Epithelial cell of prostate (primary cell): Measurements from ENCODE around the gene CLCNKB.
"Not testable (repeated sequence)": the region's sequence is repeated elsewhere in the genome, so short reads cannot be mapped to it uniquely, and the experiment has no call there.

Experiments
- DNase-seq: peaks from one replicate; pipeline ENCODE4 v3.0.0-alpha.2; 2011; ENCODE audit warnings: low read depth, low spot score
- H3K27ac ChIP-seq: fragments of 450-650 bp; 2 replicates; pipeline ENCODE4 v1.5.1; 2017; ENCODE audit warnings: mild to moderate bottlenecking

CLCNKB gene

GRCh38 chr1:16014509-16015482 is 28.8 kb upstream of the CLCNKB start:
- no peak for DNase-seq
- no peak overlapping the region for H3K27ac ChIP-seq

- no peak overlapping the region for H3K27ac ChIP-seq
- DNase-seq, result no peak
Observed at GRCh38 chr1:16015491-16015890, 28.1 kb upstream of the CLCNKB start.

- no peak overlapping the region for H3K27ac ChIP-seq
- DNase-seq, result no peak
Observed at GRCh38 chr1:16015960-16016901, 27.4 kb upstream of the CLCNKB start.

- no peak overlapping the region for H3K27ac ChIP-seq
- no peak for DNase-seq
Observed at GRCh38 chr1:16017076-16017460, 26.5 kb upstream of the CLCNKB start.

- no peak for DNase-seq
- no peak within 1 kb of the TSS for H3K27ac ChIP-seq
Observed at GRCh38 chr1:16017461-16018303, 25.9 kb upstream of the CLCNKB start, which contains the start of gene HSPB7. TSS of gene HSPB7 (minus strand) at chr1:16018043. CDS start at chr1:16017963, 80 bp downstream.

- no peak for DNase-seq
- H3K27ac ChIP-seq, result no peak overlapping the region
Observed at GRCh38 chr1:16018308-16018707, 25.3 kb upstream of the CLCNKB start.

- no peak overlapping the region for H3K27ac ChIP-seq
- no peak for DNase-seq
Observed at GRCh38 chr1:16018749-16019643, 24.6 kb upstream of the CLCNKB start.

- no peak overlapping the region for H3K27ac ChIP-seq
Observed at GRCh38 chr1:16019644-16020277, 23.8 kb upstream of the CLCNKB start.

GRCh38 chr1:16020325-16020724 is 23.3 kb upstream of the CLCNKB start:
- H3K27ac ChIP-seq, result no peak overlapping the region

More at GRCh38 chr1:16019644-16020277, 23.8 kb upstream of the CLCNKB start:
- DNase-seq, result no peak

GRCh38 chr1:16020878-16021277 is 22.7 kb upstream of the CLCNKB start:
- not testable (repeated sequence) for H3K27ac ChIP-seq, DNase-seq

More at GRCh38 chr1:16020325-16020724, 23.3 kb upstream of the CLCNKB start:
- DNase-seq, result no peak

- H3K27ac ChIP-seq, result no peak within 1 kb of the TSS
- no peak for DNase-seq
Observed at GRCh38 chr1:16021681-16022080, 21.9 kb upstream of the CLCNKB start, which contains the start of gene CLCNKA. TSS of gene CLCNKA (plus strand) at chr1:16022036. CDS start at chr1:16022620, 584 bp downstream.

GRCh38 chr1:16022393-16022792 is 21.2 kb upstream of the CLCNKB start:
- H3K27ac ChIP-seq, result no peak overlapping the region
- DNase-seq, result no peak

GRCh38 chr1:16023050-16023653 is 20.4 kb upstream of the CLCNKB start:
- DNase-seq, result no peak
- no peak overlapping the region for H3K27ac ChIP-seq

GRCh38 chr1:16026302-16026701 is 17.3 kb upstream of the CLCNKB start:
- DNase-seq, H3K27ac ChIP-seq: not testable (repeated sequence)

GRCh38 chr1:16026723-16027484 is 16.7 kb upstream of the CLCNKB start:
- no peak for DNase-seq

GRCh38 chr1:16028237-16029002 is 15.2 kb upstream of the CLCNKB start:
- no peak overlapping the region for H3K27ac ChIP-seq
- no peak for DNase-seq

More at GRCh38 chr1:16026723-16027484, 16.7 kb upstream of the CLCNKB start:
- no peak overlapping the region for H3K27ac ChIP-seq

GRCh38 chr1:16029003-16029268 is 14.6 kb upstream of the CLCNKB start:
- not testable (repeated sequence) for DNase-seq, H3K27ac ChIP-seq
